ENCODE data around the gene UCP3.
A peak's percentile ranks its signal among the peaks of the same experiment; 100 is the strongest.

Gene UCP3

DNA sequence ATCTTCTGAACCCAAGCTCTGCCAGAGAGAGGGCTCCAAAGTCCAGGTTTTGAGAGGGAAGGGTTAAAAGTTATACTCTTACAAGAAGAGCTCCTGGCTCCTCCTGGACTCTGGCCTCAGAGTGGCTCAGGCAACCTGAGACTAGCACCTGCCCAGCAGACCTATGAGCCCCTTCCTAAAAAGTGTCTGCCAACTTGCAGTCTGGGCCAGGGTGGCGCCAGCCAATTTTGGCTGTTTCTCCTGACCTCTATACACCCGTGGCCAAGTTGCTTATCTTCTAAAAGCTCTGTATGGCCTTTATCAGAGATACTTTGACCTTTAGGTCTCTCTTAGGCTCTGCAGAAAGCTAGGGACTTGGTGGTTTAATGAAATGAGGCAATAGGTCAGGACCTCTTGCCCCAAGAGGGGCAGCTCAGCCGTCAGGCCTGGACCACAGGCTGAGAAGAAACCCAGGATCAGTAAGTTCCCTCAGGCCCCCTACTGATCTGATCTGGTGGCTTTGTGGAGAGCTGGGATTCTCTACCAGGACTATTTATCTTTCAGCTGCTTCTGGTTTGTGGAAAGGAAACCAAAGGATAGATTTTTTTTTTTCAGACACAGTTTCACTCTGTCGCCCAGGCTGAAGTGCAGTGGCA, 10.3 kb upstream of the UCP3 start:
- TF ChIP-seq, protein P1, sequence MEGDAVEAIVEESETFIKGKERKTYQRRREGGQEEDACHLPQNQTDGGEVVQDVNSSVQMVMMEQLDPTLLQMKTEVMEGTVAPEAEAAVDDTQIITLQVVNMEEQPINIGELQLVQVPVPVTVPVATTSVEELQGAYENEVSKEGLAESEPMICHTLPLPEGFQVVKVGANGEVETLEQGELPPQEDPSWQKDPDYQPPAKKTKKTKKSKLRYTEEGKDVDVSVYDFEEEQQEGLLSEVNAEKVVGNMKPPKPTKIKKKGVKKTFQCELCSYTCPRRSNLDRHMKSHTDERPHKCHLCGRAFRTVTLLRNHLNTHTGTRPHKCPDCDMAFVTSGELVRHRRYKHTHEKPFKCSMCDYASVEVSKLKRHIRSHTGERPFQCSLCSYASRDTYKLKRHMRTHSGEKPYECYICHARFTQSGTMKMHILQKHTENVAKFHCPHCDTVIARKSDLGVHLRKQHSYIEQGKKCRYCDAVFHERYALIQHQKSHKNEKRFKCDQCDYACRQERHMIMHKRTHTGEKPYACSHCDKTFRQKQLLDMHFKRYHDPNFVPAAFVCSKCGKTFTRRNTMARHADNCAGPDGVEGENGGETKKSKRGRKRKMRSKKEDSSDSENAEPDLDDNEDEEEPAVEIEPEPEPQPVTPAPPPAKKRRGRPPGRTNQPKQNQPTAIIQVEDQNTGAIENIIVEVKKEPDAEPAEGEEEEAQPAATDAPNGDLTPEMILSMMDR (IDR thresholded peaks at IDR 0.05; ENCODE audit: control insufficient read depth, insufficient read depth, low read depth, low read length, missing control alignments): no peak

DNA sequence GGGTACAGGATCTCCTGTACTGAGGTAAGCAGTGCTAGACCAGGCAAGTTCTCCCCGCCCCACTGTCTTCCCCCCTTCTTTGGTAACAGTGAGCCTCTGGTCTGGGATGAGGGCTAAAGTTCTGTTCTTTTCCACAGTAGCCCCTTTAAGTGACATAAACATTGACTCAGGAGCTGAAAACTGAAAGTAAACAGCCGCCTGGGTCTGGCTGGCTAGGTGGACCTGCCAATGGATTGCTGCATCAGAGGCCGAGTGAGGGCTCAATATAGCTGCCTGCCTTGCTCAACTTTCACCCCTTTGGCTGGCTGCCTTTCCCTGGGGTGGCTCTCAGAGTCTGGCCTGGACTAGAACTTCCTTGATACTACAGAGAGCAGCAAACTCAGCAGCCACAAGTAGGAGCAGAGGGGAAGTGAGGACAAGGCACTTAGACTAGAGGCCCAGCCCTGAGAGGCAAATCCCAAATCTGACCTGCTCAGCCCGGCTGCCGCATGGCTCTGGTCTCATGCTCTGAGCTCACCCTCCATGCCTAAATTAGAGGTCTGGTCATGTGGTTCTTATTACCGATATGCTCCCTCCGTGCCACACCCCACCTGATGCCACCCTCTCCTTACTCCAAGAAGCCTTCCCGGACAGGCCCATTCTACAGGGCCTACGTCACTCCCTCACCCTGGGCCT, 9.6 kb upstream of the UCP3 start:
- no peak overlapping the region for H3K4me3 ChIP-seq (ENCODE audit: control insufficient read depth, low read depth, low read length)
- DNase-seq (ENCODE audit: low read depth): peak; percentile 59
- TF ChIP-seq, protein P1 (IDR thresholded peaks at IDR 0.05; ENCODE audit: control insufficient read depth, insufficient read depth, low read depth, low read length, missing control alignments): no peak

More for the DNA sequence above, 10.3 kb upstream of the UCP3 start:
- DNase-seq (ENCODE audit: low read depth): no peak
- no peak overlapping the region for H3K4me3 ChIP-seq (ENCODE audit: control insufficient read depth, low read depth, low read length)

DNA sequence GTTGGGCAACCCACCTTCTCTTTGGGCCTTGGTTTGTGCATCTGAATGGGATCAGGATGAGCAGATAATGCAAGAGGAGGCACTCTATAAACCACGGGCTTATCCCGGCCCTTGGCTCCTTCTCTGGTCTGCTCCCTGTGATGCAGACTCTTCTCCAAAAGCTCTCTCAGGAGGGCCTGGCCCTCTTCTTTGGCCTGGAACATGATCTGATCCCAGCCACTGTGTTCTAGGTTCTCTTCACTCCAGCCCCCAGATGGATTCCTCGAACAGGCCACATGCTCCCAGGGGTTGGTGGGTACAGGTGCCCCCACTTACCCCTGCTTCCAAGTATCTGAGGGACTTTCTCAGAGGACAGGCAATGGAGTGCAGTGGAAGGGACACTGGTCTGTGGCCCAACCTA, 8.7 kb upstream of the UCP3 start:
- DNase-seq (ENCODE audit: low read depth): no peak
- TF ChIP-seq, protein P1 (IDR thresholded peaks at IDR 0.05; ENCODE audit: control insufficient read depth, insufficient read depth, low read depth, low read length, missing control alignments): no peak
- H3K4me3 ChIP-seq (ENCODE audit: control insufficient read depth, low read depth, low read length): no peak overlapping the region

DNA sequence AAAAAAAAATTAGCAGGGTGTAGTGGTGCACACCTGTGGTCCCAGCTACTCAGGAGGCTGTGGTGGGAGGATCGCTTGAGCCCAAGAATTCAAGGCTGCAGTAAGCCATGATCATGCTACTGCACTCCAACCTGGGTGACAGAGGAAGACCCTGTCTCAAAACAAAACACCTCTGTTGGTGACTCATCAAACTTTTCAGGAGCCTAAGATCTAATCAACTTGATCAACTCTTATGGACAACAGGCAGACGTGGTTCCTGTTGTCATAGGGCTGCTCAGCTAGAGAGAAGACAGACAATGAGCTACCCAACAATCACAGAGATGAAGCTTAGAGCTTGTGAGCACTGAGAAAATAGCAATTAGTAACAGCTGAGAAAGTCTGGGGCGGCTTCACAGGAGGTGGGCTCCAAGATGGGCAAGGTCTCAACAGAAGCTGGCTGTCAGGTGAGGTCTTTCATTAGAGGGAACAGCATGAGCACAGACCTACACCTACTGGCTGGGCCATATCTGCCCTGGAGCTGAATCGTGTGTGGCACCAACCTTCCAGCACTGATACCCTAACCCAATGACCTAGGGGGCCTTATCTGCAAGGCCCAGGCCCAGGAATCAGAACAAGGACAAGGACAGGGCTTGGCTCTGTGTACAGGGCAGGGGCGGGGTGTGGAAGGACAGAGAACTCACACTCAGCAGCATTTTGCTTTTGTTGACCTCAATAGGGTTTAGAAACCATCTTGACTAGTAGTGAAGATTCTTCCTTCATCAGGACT, 7.2 kb upstream of the UCP3 start:
- TF ChIP-seq, protein P1 (IDR thresholded peaks at IDR 0.05; ENCODE audit: control insufficient read depth, insufficient read depth, low read depth, low read length, missing control alignments): no peak
- DNase-seq (ENCODE audit: low read depth): no peak

DNA sequence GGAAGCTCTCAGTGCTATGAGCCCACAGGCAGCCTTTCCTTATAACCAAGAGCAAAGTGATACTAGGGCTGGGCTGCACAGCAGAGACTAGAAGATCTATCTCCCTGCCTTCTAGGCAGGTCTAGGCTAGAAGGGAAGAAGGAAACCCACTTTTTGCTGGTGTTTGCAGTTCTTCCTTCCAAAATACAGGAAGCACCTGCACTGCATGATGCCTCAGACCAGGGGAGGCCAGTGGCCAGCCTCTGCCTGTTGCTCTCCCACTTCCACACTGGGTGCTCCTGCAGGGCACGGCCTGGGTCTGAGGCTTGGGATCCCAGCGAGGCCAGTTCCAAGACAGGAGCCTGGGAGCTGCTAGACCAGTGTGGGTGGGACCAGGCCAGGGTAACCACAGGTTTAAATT, 6.0 kb upstream of the UCP3 start:
- TF ChIP-seq, protein P1 (IDR thresholded peaks at IDR 0.05; ENCODE audit: control insufficient read depth, insufficient read depth, low read depth, low read length, missing control alignments): no peak
- DNase-seq (ENCODE audit: low read depth): no peak
- no peak overlapping the region for H3K4me3 ChIP-seq (ENCODE audit: control insufficient read depth, low read depth, low read length)

More for the DNA sequence above, 7.2 kb upstream of the UCP3 start:
- no peak overlapping the region for H3K4me3 ChIP-seq (ENCODE audit: control insufficient read depth, low read depth, low read length)

DNA sequence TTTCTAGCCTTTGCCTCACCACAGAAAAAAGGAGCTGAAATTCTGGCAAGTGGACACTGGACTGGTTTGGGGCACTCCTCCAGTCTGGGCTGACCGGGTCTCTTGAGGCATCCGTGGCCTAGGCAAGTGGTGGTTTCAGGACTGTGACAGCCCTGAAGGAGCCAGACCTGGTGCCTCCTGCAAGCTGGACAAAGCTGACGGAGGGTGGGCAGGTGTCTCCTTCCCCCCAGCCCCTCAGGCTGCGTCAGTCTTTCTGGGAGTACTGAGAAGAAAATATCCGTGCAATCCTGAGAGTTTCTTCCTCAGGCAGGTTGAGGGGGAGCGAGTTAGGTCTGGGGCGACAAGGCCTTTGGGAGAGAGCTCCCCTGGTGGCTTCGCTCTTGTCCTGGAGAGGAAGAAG, 4.3 kb upstream of the UCP3 start:
- no peak overlapping the region for H3K4me3 ChIP-seq (ENCODE audit: control insufficient read depth, low read depth, low read length)
- no peak for DNase-seq (ENCODE audit: low read depth)
- TF ChIP-seq, protein P1 (IDR thresholded peaks at IDR 0.05; ENCODE audit: control insufficient read depth, insufficient read depth, low read depth, low read length, missing control alignments): no peak
